Endothelial cell of umbilical vein (primary cell): ENCODE results near the gene ZNF512. TPM values are rescaled to one million over a fixed set of nuclear protein-coding genes. Genes with fewer than 3 reads are reported as not detected.

Experiments
- BruUV-seq: library from RNA; stranded (reverse); fragments of 400-500 nt; replicated peaks from 2 replicates; lab custom pipeline; 2021; lab: Mats Ljungman, UMichigan
- CTCF ChIA-PET: fragments of 300-600, 350-600 bp; sonication (Branson Sonifier 250); formaldehyde crosslinking; loops from one replicate; lab custom pipeline; 2021; ENCODE audit warnings: antibody characterized with exemption, inconsistent platforms; lab: Charles Lee
- POLR2A ChIA-PET: fragments of 300-600, 350-600 bp; sonication (Branson Sonifier 250); formaldehyde crosslinking; loops from one replicate; lab custom pipeline; 2021; ENCODE audit warnings: antibody characterized with exemption, inconsistent platforms; lab: Charles Lee
- DNase-seq: peaks from one replicate; pipeline ENCODE4 v3.0.0-alpha.2; 2011; ENCODE audit warnings: low read depth, low spot score
- FAIRE-seq: peaks from 2 replicates; lab custom pipeline; 2011; peaks lifted over from hg19 to GRCh38; lab: Jason Lieb, UNC
- H2AFZ ChIP-seq: 2 replicates; pipeline ENCODE4 v1.6.0; 2012; ENCODE audit warnings: low read depth, low read length, control low read depth, inconsistent platforms
- H3K27ac ChIP-seq: 2 replicates; pipeline ENCODE4 v1.5.1; 2011; ENCODE audit warnings: low read depth, mild to moderate bottlenecking, control low read depth, low read length, moderate library complexity; ENCODE audit not compliant: insufficient read depth
- H3K27me3 ChIP-seq, 2 experiments: 2 replicates each; pipeline versions ENCODE4 v1.6.0 to v1.6.1; 2011; ENCODE audit warnings: low read length in 2 of 2, mixed read lengths in 1 of 2; ENCODE audit not compliant: control insufficient read depth in 2 of 2, insufficient read depth in 2 of 2
- H3K36me3 ChIP-seq, 2 experiments: 2 replicates in 1 of 2; 3 replicates in 1 of 2; pipeline ENCODE4 v1.5.1; 2011; ENCODE audit warnings: low read length in 2 of 2, mild to moderate bottlenecking in 1 of 2, moderate library complexity in 1 of 2; ENCODE audit not compliant: control insufficient read depth in 2 of 2, insufficient read depth in 2 of 2; ENCODE audit errors: extremely low read depth in 1 of 2
- H3K4me1 ChIP-seq: 3 replicates; pipeline ENCODE4 v1.5.1; 2011; ENCODE audit warnings: mild to moderate bottlenecking, low read length; ENCODE audit not compliant: control insufficient read depth, insufficient read depth; ENCODE audit errors: extremely low read depth
- H3K4me2 ChIP-seq: 2 replicates; pipeline ENCODE4 v1.6.1; 2011; ENCODE audit warnings: low read length, control low read depth, mixed read lengths; ENCODE audit not compliant: insufficient read depth
- H3K4me3 ChIP-seq, 3 experiments: fragments of 200-600 bp in 1 of 3; sonication (generic), shearing (Covaris generic) in 1 of 3; replicated peaks in 1 of 3; 2 replicates each; pipeline ENCODE4 v1.5.1; 2011 to 2016; ENCODE audit warnings: control low read depth in 3 of 3, low read length in 3 of 3, mild to moderate bottlenecking in 2 of 3, inconsistent platforms in 1 of 3, low read depth in 1 of 3, moderate library complexity in 1 of 3; ENCODE audit not compliant: insufficient read depth in 1 of 3
- H3K79me2 ChIP-seq: 2 replicates; pipeline ENCODE4 v1.6.0; 2012; ENCODE audit warnings: low read length, inconsistent platforms; ENCODE audit not compliant: control insufficient read depth, insufficient read depth
- H3K9ac ChIP-seq: replicated peaks from 2 replicates; pipeline ENCODE3; 2011; ENCODE audit warnings: low read length, control low read depth; ENCODE audit not compliant: insufficient read depth; ENCODE audit errors: extremely low read depth
- H3K9me1 ChIP-seq: replicated peaks from 3 replicates; pipeline ENCODE4 v1.6.0; 2011; ENCODE audit warnings: mild to moderate bottlenecking, low read length; ENCODE audit not compliant: control insufficient read depth, insufficient read depth; ENCODE audit errors: extremely low read depth
- H3K9me3 ChIP-seq: replicated peaks from 2 replicates; pipeline ENCODE4 v1.5.1; 2012; ENCODE audit warnings: low read length, inconsistent platforms; ENCODE audit not compliant: control insufficient read depth, insufficient read depth
- H4K20me1 ChIP-seq: replicated peaks from 2 replicates; pipeline ENCODE3; 2011; ENCODE audit warnings: mild to moderate bottlenecking, low read length; ENCODE audit not compliant: control insufficient read depth, insufficient read depth; ENCODE audit errors: extremely low read depth
- EZH2 ChIP-seq: IDR thresholded peaks from 2 replicates; pipeline ENCODE4 v1.6.1; 2012; ENCODE audit warnings: borderline replicate concordance, low read depth, mild to moderate bottlenecking, moderate library complexity, low read length, inconsistent platforms; ENCODE audit not compliant: severe bottlenecking
- FOS ChIP-seq: IDR thresholded peaks from 2 replicates; pipeline ENCODE4 v1.6.1; 2011; ENCODE audit warnings: mild to moderate bottlenecking, low read length, moderate library complexity, borderline replicate concordance; ENCODE audit not compliant: insufficient read depth
- GATA2 ChIP-seq: IDR thresholded peaks from 2 replicates; pipeline ENCODE4 v1.7.0; 2011; ENCODE audit warnings: low read depth, mild to moderate bottlenecking, moderate library complexity, mixed read lengths, low read length; ENCODE audit not compliant: insufficient read length, insufficient read depth
- JUN ChIP-seq: IDR thresholded peaks from 2 replicates; pipeline ENCODE4 v1.6.1; 2011; ENCODE audit warnings: borderline replicate concordance, low read depth; ENCODE audit not compliant: insufficient read length, insufficient read depth
- MAX ChIP-seq: IDR thresholded peaks from 2 replicates; pipeline ENCODE4 v1.6.1; 2011; ENCODE audit not compliant: insufficient read depth, insufficient read length
- MYC ChIP-seq: IDR thresholded peaks from one replicate; pipeline ENCODE4 v1.6.1; 2011; ENCODE audit warnings: mild to moderate bottlenecking, low read depth, low read length
- POLR2A ChIP-seq: IDR thresholded peaks from 2 replicates; pipeline ENCODE4 v1.6.1; 2012; ENCODE audit warnings: low read depth, mild to moderate bottlenecking, control low read depth, low read length
- POLR2AphosphoS5 ChIP-seq: IDR thresholded peaks from 2 replicates; pipeline ENCODE4 v1.6.1; 2012; ENCODE audit warnings: low read depth, mild to moderate bottlenecking, control low read depth, low read length, moderate library complexity; ENCODE audit not compliant: insufficient read depth
- dilution Hi-C: fragments of 300-500 bp; cut with MboI; formaldehyde crosslinking; loops from one replicate; pipeline ENCODE4 v1.15.0; 2019; ENCODE audit warnings: low sequenced_read_pairs; ENCODE audit not compliant: extremely low pct_ligation_motif_present
- intact Hi-C: fragments of 100-400 bp; cut with micrococcal nuclease; formaldehyde crosslinking; loops from one replicate; pipeline ENCODE4 v1.10.0; 2022
- polyA plus RNA-seq, 4 experiments: library from polyadenylated mRNA; depleted of rRNA in 3 of 4; stranded (reverse) in 3 of 4; unstranded in 1 of 4; fragments of >200 nt; gene quantifications; 2 replicates each; pipeline versions ENCODE4 v1.2.1 to v1.2.3, GENCODE V29; 2011 to 2012; ENCODE audit warnings: missing spikeins in 1 of 4
- total RNA-seq: library from RNA; stranded (reverse); gene quantifications from 2 replicates; pipeline ENCODE4 v1.2.3, GENCODE V29; 2021
- TF ChIP-seq, protein P1 (sequence below), 2 donors: IDR thresholded peaks; 1 replicate in 1 of 2; 2 replicates in 1 of 2; pipeline ENCODE4 v1.5.1; 2011; ENCODE audit warnings: low read length in 2 of 2, mild to moderate bottlenecking in 2 of 2, moderate library complexity in 2 of 2, control low read depth in 1 of 2, inconsistent platforms in 1 of 2, low read depth in 1 of 2; ENCODE audit not compliant: insufficient read depth in 1 of 2; ENCODE audit errors: extremely low read depth in 1 of 2

ZNF512 gene
- total and polyA plus RNA-seq, 2 donors (not counting 3 experiments of a cell fraction or from before 2014, with no cell fraction given), result 17.8 to 37.0 TPM

- ChIA-PET POLR2A (no interaction called here), CTCF (no interaction called here)
- DNase-seq (no peak), FAIRE-seq (no peak)
- Histone ChIP-seq H3K36me3 (peaks cover 9 to 14% of the 10 kb centered on the region in 2 experiments), H3K9me3 (no peaks in the 10 kb centered on the region), H3K4me1 (no peaks in the 10 kb centered on the region), H3K27me3 (no peaks in the 10 kb centered on the region), H3K4me3 (no peak overlapping the region), H2AFZ (no peak overlapping the region), H3K27ac (no peak overlapping the region), H3K4me2 (no peak overlapping the region), H3K9me1 (no peaks in the 10 kb centered on the region), H4K20me1 (no peaks in the 10 kb centered on the region), H3K79me2 (peaks cover 6% of the 10 kb centered on the region), H3K9ac (no peak overlapping the region)
- intact Hi-C loops, result no loop called here
- dilution Hi-C loops, result no loop called here
- TF ChIP-seq POLR2A, result no peak
- no peak for TF ChIP-seq JUN
- TF ChIP-seq MAX, result no peak
- TF ChIP-seq FOS, result no peak
- no peak for TF ChIP-seq EZH2
- no peak for TF ChIP-seq GATA2
- no peak for TF ChIP-seq POLR2AphosphoS5
- TF ChIP-seq, protein P1, sequence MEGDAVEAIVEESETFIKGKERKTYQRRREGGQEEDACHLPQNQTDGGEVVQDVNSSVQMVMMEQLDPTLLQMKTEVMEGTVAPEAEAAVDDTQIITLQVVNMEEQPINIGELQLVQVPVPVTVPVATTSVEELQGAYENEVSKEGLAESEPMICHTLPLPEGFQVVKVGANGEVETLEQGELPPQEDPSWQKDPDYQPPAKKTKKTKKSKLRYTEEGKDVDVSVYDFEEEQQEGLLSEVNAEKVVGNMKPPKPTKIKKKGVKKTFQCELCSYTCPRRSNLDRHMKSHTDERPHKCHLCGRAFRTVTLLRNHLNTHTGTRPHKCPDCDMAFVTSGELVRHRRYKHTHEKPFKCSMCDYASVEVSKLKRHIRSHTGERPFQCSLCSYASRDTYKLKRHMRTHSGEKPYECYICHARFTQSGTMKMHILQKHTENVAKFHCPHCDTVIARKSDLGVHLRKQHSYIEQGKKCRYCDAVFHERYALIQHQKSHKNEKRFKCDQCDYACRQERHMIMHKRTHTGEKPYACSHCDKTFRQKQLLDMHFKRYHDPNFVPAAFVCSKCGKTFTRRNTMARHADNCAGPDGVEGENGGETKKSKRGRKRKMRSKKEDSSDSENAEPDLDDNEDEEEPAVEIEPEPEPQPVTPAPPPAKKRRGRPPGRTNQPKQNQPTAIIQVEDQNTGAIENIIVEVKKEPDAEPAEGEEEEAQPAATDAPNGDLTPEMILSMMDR (IDR thresholded peaks at IDR 0.05; ENCODE audit: extremely low read depth in 1 of 2, insufficient read depth in 1 of 2, low read depth in 1 of 2, low read length in 2 of 2), result no peak
- no peak for TF ChIP-seq MYC
- BruUV-seq, result no TSS peak
These were observed 32.5 kb downstream of the ZNF512 start for GRCh38 chr2:27615316-27615715.
